Fibroblast of pulmonary artery (primary cell): ENCODE data around the gene RASA1.
"Not testable (repeated sequence)": the region's sequence is repeated elsewhere in the genome, so short reads cannot be mapped to it uniquely, and the experiment has no call there.

Experiments
- DNase-seq: peaks from one replicate; pipeline ENCODE4 v3.0.0-alpha.2; 2010; ENCODE audit warnings: low read depth
- H3K4me3 ChIP-seq: replicated peaks from 2 replicates; pipeline ENCODE4 v1.5.1; 2011; ENCODE audit warnings: low read depth, mild to moderate bottlenecking, control low read depth, low read length, moderate library complexity
- CTCF ChIP-seq: IDR thresholded peaks from 2 replicates; pipeline ENCODE4 v1.5.1; 2011; ENCODE audit warnings: mild to moderate bottlenecking, control low read depth, low read length, inconsistent platforms; ENCODE audit errors: missing control alignments

Gene RASA1

DNA sequence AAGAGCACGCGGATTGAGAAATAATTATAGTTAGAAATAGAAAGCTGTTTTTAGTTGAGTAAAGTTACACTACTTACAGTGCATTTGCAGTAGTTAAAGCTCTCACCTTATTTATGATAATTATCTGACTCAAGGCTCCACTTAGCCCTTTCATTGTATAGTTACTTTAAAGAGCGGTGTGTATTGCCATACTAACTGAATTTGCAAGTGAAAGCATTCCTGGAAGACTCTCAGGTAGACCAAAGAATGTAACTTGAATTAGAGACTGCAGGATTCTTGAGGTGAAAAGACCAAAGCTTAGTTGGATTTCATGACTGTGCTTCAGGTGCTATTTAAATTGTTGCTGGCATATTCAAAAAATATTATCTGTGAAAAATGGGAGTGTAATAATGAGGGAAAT lies 4.2 kb upstream of the RASA1 start:
- TF ChIP-seq CTCF, result no peak
- no peak overlapping the region for H3K4me3 ChIP-seq
- DNase-seq, result no peak

GRCh38 chr5:87266914-87267573 lies 639 bp upstream of the RASA1 start:
- no peak for TF ChIP-seq CTCF
- no peak for DNase-seq
- H3K4me3 ChIP-seq, result peak overlapping the region; percentile 94

DNA sequence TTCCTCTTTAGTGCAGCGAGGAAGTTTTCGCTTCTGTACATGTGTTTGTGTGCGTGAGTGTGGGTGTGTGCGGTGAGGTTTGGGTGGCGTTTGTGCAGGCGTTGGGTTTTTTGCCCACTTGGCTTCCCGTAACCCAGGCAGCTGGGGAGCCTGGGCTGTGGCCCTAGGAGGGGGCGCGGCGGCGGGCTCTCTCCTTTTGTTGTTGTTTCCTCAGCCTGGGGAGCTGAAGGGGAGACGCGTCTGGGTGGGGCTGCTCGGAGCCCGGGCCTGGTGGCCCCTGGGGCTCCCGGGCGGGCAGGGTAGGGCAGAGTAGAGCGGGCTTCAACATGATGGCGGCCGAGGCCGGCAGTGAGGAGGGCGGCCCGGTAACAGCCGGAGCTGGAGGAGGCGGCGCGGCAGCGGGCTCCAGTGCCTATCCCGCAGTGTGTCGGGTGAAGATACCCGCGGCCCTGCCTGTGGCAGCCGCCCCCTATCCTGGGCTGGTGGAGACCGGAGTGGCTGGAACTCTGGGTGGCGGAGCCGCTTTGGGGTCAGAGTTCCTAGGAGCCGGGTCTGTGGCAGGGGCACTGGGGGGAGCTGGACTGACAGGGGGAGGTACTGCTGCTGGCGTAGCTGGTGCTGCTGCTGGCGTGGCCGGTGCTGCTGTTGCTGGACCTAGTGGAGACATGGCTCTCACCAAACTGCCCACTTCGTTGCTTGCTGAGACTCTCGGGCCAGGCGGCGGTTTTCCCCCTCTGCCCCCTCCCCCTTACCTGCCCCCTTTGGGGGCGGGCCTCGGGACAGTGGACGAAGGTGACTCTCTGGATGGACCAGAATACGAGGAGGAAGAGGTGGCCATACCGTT lies 665 bp downstream of the RASA1 start:
- no peak for TF ChIP-seq CTCF
- peak overlapping the region; percentile 94 for H3K4me3 ChIP-seq
- DNase-seq, result peak; percentile 64

DNA sequence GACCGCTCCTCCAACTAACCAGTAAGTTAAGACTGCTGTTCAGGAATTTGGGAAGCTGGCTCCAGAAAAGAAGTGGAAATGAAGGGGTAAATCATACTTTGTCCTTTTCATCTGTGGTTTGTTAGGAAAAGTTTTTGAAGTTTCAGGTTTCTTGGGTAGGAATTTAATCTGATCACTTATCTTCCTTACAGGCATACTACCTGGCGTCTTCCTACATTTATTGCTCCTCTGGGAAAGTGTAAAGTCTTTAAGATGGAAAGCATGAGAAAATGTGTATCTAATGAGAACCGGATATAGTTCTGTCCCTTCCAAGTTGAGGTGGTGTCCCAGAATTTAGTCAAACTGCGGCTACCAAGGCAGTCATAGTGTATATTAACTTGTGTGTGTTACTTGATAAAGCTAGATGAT lies 1.3 kb downstream of the RASA1 start:
- peak overlapping the region; percentile 94 for H3K4me3 ChIP-seq
- no peak for TF ChIP-seq CTCF
- no peak for DNase-seq

- not testable (repeated sequence) for H3K4me3 ChIP-seq, DNase-seq
Observed at GRCh38 chr5:87270888-87271287, 3.2 kb downstream of the RASA1 start.

DNA sequence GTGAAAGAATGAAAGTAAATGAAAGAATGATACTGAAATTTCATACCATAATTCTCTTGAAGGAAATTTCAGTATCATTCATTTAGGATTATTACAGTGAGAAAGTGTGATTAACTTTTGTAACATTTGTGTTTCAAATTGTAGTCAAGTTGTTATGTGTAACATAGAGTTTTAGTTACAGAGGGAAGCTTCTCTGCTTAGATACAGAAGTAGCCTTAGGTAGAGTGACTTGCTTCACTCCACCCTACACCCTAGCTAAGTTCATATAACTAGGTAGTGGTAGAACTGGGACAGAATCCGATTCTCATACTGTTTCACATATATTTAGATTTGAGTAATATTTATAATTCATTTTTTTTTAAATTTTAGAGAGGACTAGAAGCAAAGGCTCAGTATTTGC lies 9.0 kb downstream of the RASA1 start:
- TF ChIP-seq CTCF, result no peak
- DNase-seq, result no peak
- H3K4me3 ChIP-seq, result no peak overlapping the region

- no peak overlapping the region for H3K4me3 ChIP-seq
- no peak for TF ChIP-seq CTCF
- DNase-seq, result peak; percentile 44
Observed at GRCh38 chr5:87277279-87277835, 9.7 kb downstream of the RASA1 start.
